Measurements from ENCODE around the gene TAF4.

GRCh38 chr20:62012631-62013030 is 53.0 kb downstream of the TAF4 start:
- no peak for TF ChIP-seq CTCF (conservative IDR thresholded peaks at IDR 0.05)
- no peak for TF ChIP-seq ZFX (IDR thresholded peaks at IDR 0.05)

All from C4-2B (cell line).